Thyroid gland (tissue), 4 donors: ENCODE data around the gene CD200.

ENCODE experiments used
- CTCF ChIP-seq, 6 experiments: fragments of 200-600 bp in 3 of 6; fragments of 450-650 bp in 3 of 6; sonication (generic) in 3 of 6; IDR thresholded peaks; one replicate each; pipeline ENCODE4 v1.5.1; 2016 to 2019; ENCODE audit warnings: antibody characterized with exemption in 6 of 6, mild to moderate bottlenecking in 2 of 6, inconsistent platforms in 1 of 6, moderate library complexity in 1 of 6
- POLR2A ChIP-seq, 2 donors: fragments of 450-650 bp; IDR thresholded peaks; one replicate each; pipeline ENCODE4 v1.6.1; 2017; ENCODE audit warnings: antibody characterized with exemption in 2 of 2, mild to moderate bottlenecking in 2 of 2, moderate library complexity in 1 of 2

GRCh38 chr3:112339609-112340008 is 6.7 kb downstream of the CD200 start:
- TF ChIP-seq CTCF (IDR thresholded peaks at IDR 0.05) (no peak), POLR2A (IDR thresholded peaks at IDR 0.05) (no peak)
